Endothelial cell of umbilical vein (primary cell): ENCODE data around the gene POLR2L. TPM values are rescaled to one million over a fixed set of nuclear protein-coding genes. Genes with fewer than 3 reads are reported as not detected.

ENCODE experiments used
- BruUV-seq: library from RNA; stranded (reverse); fragments of 400-500 nt; replicated peaks from 2 replicates; lab custom pipeline; 2021; lab: Mats Ljungman, UMichigan
- CTCF ChIA-PET: fragments of 300-600, 350-600 bp; sonication (Branson Sonifier 250); formaldehyde crosslinking; loops from one replicate; lab custom pipeline; 2021; ENCODE audit warnings: antibody characterized with exemption, inconsistent platforms; lab: Charles Lee
- POLR2A ChIA-PET: fragments of 300-600, 350-600 bp; sonication (Branson Sonifier 250); formaldehyde crosslinking; loops from one replicate; lab custom pipeline; 2021; ENCODE audit warnings: antibody characterized with exemption, inconsistent platforms; lab: Charles Lee
- DNase-seq: peaks from one replicate; pipeline ENCODE4 v3.0.0-alpha.2; 2011; ENCODE audit warnings: low read depth, low spot score
- FAIRE-seq: peaks from 2 replicates; lab custom pipeline; 2011; peaks lifted over from hg19 to GRCh38; lab: Jason Lieb, UNC
- H2AFZ ChIP-seq: 2 replicates; pipeline ENCODE4 v1.6.0; 2012; ENCODE audit warnings: low read depth, low read length, control low read depth, inconsistent platforms
- H3K27ac ChIP-seq: 2 replicates; pipeline ENCODE4 v1.5.1; 2011; ENCODE audit warnings: low read depth, mild to moderate bottlenecking, control low read depth, low read length, moderate library complexity; ENCODE audit not compliant: insufficient read depth
- H3K27me3 ChIP-seq, 2 experiments: 2 replicates each; pipeline versions ENCODE4 v1.6.0 to v1.6.1; 2011; ENCODE audit warnings: low read length in 2 of 2, mixed read lengths in 1 of 2; ENCODE audit not compliant: control insufficient read depth in 2 of 2, insufficient read depth in 2 of 2
- H3K36me3 ChIP-seq, 2 experiments: 2 replicates in 1 of 2; 3 replicates in 1 of 2; pipeline ENCODE4 v1.5.1; 2011; ENCODE audit warnings: low read length in 2 of 2, mild to moderate bottlenecking in 1 of 2, moderate library complexity in 1 of 2; ENCODE audit not compliant: control insufficient read depth in 2 of 2, insufficient read depth in 2 of 2; ENCODE audit errors: extremely low read depth in 1 of 2
- H3K4me1 ChIP-seq: 3 replicates; pipeline ENCODE4 v1.5.1; 2011; ENCODE audit warnings: mild to moderate bottlenecking, low read length; ENCODE audit not compliant: control insufficient read depth, insufficient read depth; ENCODE audit errors: extremely low read depth
- H3K4me2 ChIP-seq: 2 replicates; pipeline ENCODE4 v1.6.1; 2011; ENCODE audit warnings: low read length, control low read depth, mixed read lengths; ENCODE audit not compliant: insufficient read depth
- H3K4me3 ChIP-seq, 3 experiments: fragments of 200-600 bp in 1 of 3; sonication (generic), shearing (Covaris generic) in 1 of 3; replicated peaks in 1 of 3; 2 replicates each; pipeline ENCODE4 v1.5.1; 2011 to 2016; ENCODE audit warnings: control low read depth in 3 of 3, low read length in 3 of 3, mild to moderate bottlenecking in 2 of 3, inconsistent platforms in 1 of 3, low read depth in 1 of 3, moderate library complexity in 1 of 3; ENCODE audit not compliant: insufficient read depth in 1 of 3
- H3K79me2 ChIP-seq: 2 replicates; pipeline ENCODE4 v1.6.0; 2012; ENCODE audit warnings: low read length, inconsistent platforms; ENCODE audit not compliant: control insufficient read depth, insufficient read depth
- H3K9ac ChIP-seq: replicated peaks from 2 replicates; pipeline ENCODE3; 2011; ENCODE audit warnings: low read length, control low read depth; ENCODE audit not compliant: insufficient read depth; ENCODE audit errors: extremely low read depth
- H3K9me1 ChIP-seq: replicated peaks from 3 replicates; pipeline ENCODE4 v1.6.0; 2011; ENCODE audit warnings: mild to moderate bottlenecking, low read length; ENCODE audit not compliant: control insufficient read depth, insufficient read depth; ENCODE audit errors: extremely low read depth
- H3K9me3 ChIP-seq: replicated peaks from 2 replicates; pipeline ENCODE4 v1.5.1; 2012; ENCODE audit warnings: low read length, inconsistent platforms; ENCODE audit not compliant: control insufficient read depth, insufficient read depth
- H4K20me1 ChIP-seq: replicated peaks from 2 replicates; pipeline ENCODE3; 2011; ENCODE audit warnings: mild to moderate bottlenecking, low read length; ENCODE audit not compliant: control insufficient read depth, insufficient read depth; ENCODE audit errors: extremely low read depth
- EZH2 ChIP-seq: IDR thresholded peaks from 2 replicates; pipeline ENCODE4 v1.6.1; 2012; ENCODE audit warnings: borderline replicate concordance, low read depth, mild to moderate bottlenecking, moderate library complexity, low read length, inconsistent platforms; ENCODE audit not compliant: severe bottlenecking
- FOS ChIP-seq: IDR thresholded peaks from 2 replicates; pipeline ENCODE4 v1.6.1; 2011; ENCODE audit warnings: mild to moderate bottlenecking, low read length, moderate library complexity, borderline replicate concordance; ENCODE audit not compliant: insufficient read depth
- GATA2 ChIP-seq: IDR thresholded peaks from 2 replicates; pipeline ENCODE4 v1.7.0; 2011; ENCODE audit warnings: low read depth, mild to moderate bottlenecking, moderate library complexity, mixed read lengths, low read length; ENCODE audit not compliant: insufficient read length, insufficient read depth
- JUN ChIP-seq: IDR thresholded peaks from 2 replicates; pipeline ENCODE4 v1.6.1; 2011; ENCODE audit warnings: borderline replicate concordance, low read depth; ENCODE audit not compliant: insufficient read length, insufficient read depth
- MYC ChIP-seq: IDR thresholded peaks from one replicate; pipeline ENCODE4 v1.6.1; 2011; ENCODE audit warnings: mild to moderate bottlenecking, low read depth, low read length
- POLR2A ChIP-seq: IDR thresholded peaks from 2 replicates; pipeline ENCODE4 v1.6.1; 2012; ENCODE audit warnings: low read depth, mild to moderate bottlenecking, control low read depth, low read length
- POLR2AphosphoS5 ChIP-seq: IDR thresholded peaks from 2 replicates; pipeline ENCODE4 v1.6.1; 2012; ENCODE audit warnings: low read depth, mild to moderate bottlenecking, control low read depth, low read length, moderate library complexity; ENCODE audit not compliant: insufficient read depth
- dilution Hi-C: fragments of 300-500 bp; cut with MboI; formaldehyde crosslinking; loops from one replicate; pipeline ENCODE4 v1.15.0; 2019; ENCODE audit warnings: low sequenced_read_pairs; ENCODE audit not compliant: extremely low pct_ligation_motif_present
- intact Hi-C: fragments of 100-400 bp; cut with micrococcal nuclease; formaldehyde crosslinking; loops from one replicate; pipeline ENCODE4 v1.10.0; 2022
- polyA plus RNA-seq, 4 experiments: library from polyadenylated mRNA; depleted of rRNA in 3 of 4; stranded (reverse) in 3 of 4; unstranded in 1 of 4; fragments of >200 nt; gene quantifications; 2 replicates each; pipeline versions ENCODE4 v1.2.1 to v1.2.3, GENCODE V29; 2011 to 2012; ENCODE audit warnings: missing spikeins in 1 of 4
- total RNA-seq: library from RNA; stranded (reverse); gene quantifications from 2 replicates; pipeline ENCODE4 v1.2.3, GENCODE V29; 2021
- TF ChIP-seq, protein P1 (sequence below): IDR thresholded peaks from 2 replicates; pipeline ENCODE4 v1.6.1; 2011; ENCODE audit not compliant: insufficient read depth, insufficient read length
- TF ChIP-seq, protein P2 (sequence below), 2 donors: IDR thresholded peaks; 1 replicate in 1 of 2; 2 replicates in 1 of 2; pipeline ENCODE4 v1.5.1; 2011; ENCODE audit warnings: low read length in 2 of 2, mild to moderate bottlenecking in 2 of 2, moderate library complexity in 2 of 2, control low read depth in 1 of 2, inconsistent platforms in 1 of 2, low read depth in 1 of 2; ENCODE audit not compliant: insufficient read depth in 1 of 2; ENCODE audit errors: extremely low read depth in 1 of 2

POLR2L gene
- total and polyA plus RNA-seq, 2 donors (not counting 3 experiments of a cell fraction or from before 2014, with no cell fraction given): 146 to 259 TPM

DNA sequence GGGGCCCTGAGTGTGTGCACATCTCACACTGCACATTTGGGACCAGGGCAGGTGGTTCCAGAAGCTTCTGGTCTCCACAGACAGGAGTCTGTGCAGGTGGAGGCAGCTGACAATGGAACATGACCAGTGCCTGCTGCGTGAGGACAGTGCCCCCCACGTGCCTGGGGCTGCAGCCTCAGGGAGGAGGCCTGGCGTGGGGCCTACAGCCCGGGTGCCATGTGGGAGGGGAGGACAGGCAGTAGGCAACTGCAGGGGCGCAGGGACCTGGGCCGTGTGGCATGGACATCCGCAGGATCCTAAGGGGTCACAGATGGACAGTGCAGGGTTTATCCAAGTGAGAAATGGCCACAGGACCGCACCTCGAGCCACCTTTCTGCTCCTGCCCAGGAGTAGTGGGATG is 29.1 kb upstream of the POLR2L start:
- Histone ChIP-seq H3K4me1 (no peaks in the 10 kb centered on the region), H3K4me2 (no peak overlapping the region), H3K4me3 (no peak overlapping the region), H3K27ac (no peak overlapping the region), H3K9me3 (no peaks in the 10 kb centered on the region), H3K9ac (no peak overlapping the region), H3K27me3 (no peaks in the 10 kb centered on the region), H3K9me1 (no peaks in the 10 kb centered on the region), H2AFZ (no peak overlapping the region), H3K79me2 (no peaks in the 10 kb centered on the region), H3K36me3 (no peaks in the 10 kb centered on the region), H4K20me1 (no peaks in the 10 kb centered on the region)
- dilution Hi-C loops (no loop called here), intact Hi-C loops (no loop called here)
- POLR2A ChIA-PET: no interaction called here
- DNase-seq (no peak), FAIRE-seq (no peak)
- no TSS peak for BruUV-seq
- CTCF ChIA-PET: interaction anchor here (2.5 kb wide), 1 partner anchor 180 kb away, joined by 7 read pairs; no protein-coding TSS in a partner anchor
- TF ChIP-seq GATA2: no peak
- TF ChIP-seq FOS: no peak
- TF ChIP-seq, protein P1, sequence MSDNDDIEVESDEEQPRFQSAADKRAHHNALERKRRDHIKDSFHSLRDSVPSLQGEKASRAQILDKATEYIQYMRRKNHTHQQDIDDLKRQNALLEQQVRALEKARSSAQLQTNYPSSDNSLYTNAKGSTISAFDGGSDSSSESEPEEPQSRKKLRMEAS: no peak
- TF ChIP-seq, protein P2, sequence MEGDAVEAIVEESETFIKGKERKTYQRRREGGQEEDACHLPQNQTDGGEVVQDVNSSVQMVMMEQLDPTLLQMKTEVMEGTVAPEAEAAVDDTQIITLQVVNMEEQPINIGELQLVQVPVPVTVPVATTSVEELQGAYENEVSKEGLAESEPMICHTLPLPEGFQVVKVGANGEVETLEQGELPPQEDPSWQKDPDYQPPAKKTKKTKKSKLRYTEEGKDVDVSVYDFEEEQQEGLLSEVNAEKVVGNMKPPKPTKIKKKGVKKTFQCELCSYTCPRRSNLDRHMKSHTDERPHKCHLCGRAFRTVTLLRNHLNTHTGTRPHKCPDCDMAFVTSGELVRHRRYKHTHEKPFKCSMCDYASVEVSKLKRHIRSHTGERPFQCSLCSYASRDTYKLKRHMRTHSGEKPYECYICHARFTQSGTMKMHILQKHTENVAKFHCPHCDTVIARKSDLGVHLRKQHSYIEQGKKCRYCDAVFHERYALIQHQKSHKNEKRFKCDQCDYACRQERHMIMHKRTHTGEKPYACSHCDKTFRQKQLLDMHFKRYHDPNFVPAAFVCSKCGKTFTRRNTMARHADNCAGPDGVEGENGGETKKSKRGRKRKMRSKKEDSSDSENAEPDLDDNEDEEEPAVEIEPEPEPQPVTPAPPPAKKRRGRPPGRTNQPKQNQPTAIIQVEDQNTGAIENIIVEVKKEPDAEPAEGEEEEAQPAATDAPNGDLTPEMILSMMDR (IDR thresholded peaks at IDR 0.05; ENCODE audit: extremely low read depth in 1 of 2, insufficient read depth in 1 of 2, low read depth in 1 of 2, low read length in 2 of 2): no peak
- TF ChIP-seq EZH2: no peak
- no peak for TF ChIP-seq POLR2A

DNA sequence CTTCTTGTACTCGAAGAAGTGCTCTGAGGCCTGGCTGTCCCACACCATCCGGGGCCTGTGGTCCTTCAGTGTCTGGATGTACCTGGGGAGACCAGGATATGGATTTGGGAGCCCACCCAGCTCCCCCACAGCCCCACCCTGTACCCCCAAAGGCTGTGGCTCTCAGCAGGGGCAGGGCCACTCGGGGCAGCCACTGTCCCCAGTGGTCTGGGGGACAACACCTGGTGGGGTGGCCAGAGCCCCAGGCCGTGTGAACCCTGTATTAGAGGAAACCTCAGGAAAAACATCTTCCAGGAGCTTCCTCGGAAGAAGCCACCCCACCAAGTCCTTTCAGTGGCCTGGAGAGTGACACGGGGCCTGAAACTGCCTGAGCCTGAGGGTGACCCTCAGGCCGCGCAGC is 28.1 kb upstream of the POLR2L start:
- dilution Hi-C loops: no loop called here

More for the DNA sequence above, 28.1 kb upstream of the POLR2L start:
- Histone ChIP-seq H3K4me1 (no peaks in the 10 kb centered on the region), H3K27ac (no peak overlapping the region), H3K9ac (no peak overlapping the region), H3K9me1 (no peaks in the 10 kb centered on the region), H3K79me2 (no peaks in the 10 kb centered on the region), H3K9me3 (no peaks in the 10 kb centered on the region), H3K27me3 (no peaks in the 10 kb centered on the region), H3K36me3 (peaks cover 0 to 5% of the 10 kb centered on the region in 2 experiments), H3K4me2 (no peak overlapping the region), H4K20me1 (no peaks in the 10 kb centered on the region), H2AFZ (no peak overlapping the region), H3K4me3 (no peak overlapping the region)
- ChIA-PET CTCF (interaction anchor here (1.0 to 2.5 kb wide), 4 partner anchors 14 to 181 kb away, joined by 3 to 7 read pairs (median 4); no protein-coding TSS in a partner anchor), POLR2A (no interaction called here)
- FAIRE-seq (no peak), DNase-seq (no peak)
- intact Hi-C loops: no loop called here
- TF ChIP-seq GATA2 (no peak), JUN (no peak), FOS (no peak), POLR2A (no peak), EZH2 (no peak), MYC (no peak), POLR2AphosphoS5 (no peak)
- TF ChIP-seq, protein P1: no peak
- TF ChIP-seq, protein P2 (IDR thresholded peaks at IDR 0.05; ENCODE audit: extremely low read depth in 1 of 2, insufficient read depth in 1 of 2, low read depth in 1 of 2, low read length in 2 of 2): no peak
- no TSS peak for BruUV-seq
